Adrenal gland (tissue), 5 donors: ENCODE data around the gene ZNF558.

Experiments used
- POLR2A ChIP-seq, 2 donors: fragments of 450-650 bp; IDR thresholded peaks; one replicate each; pipeline ENCODE4 v1.6.1; 2017; ENCODE audit warnings: antibody characterized with exemption in 2 of 2, mild to moderate bottlenecking in 2 of 2, moderate library complexity in 1 of 2
- TF ChIP-seq, protein P1 (sequence below), 6 experiments: fragments of 450-650 bp in 4 of 6; fragments of 200-600 bp in 2 of 6; sonication (generic) in 1 of 6; IDR thresholded peaks; 1 replicate in 5 of 6; 2 replicates in 1 of 6; pipeline versions ENCODE4 v1.5.1 to v1.8.0; 2016 to 2021; ENCODE audit warnings: antibody characterized with exemption in 6 of 6, mild to moderate bottlenecking in 2 of 6, moderate library complexity in 1 of 6
- donor health status: DM: no; HTN: no; CAD: no.

DNA sequence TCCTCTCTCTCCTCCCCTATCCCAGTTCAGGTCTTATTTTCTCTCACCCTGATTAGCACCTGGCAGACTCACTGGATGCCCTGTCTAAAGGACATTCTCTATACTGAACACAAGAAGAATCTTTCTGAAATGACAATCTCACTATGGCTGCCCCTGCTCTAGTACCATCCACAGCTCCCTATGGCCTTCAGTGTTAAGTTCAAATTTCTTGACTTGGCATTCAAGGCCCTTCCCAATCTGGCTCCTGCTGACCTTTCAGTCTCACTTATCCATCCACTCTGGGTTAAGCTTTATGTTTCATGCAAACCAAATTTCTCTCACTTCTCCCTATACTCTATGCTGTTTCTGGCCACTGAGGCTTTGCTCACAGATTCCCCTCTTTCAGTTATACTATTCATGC lies 34.2 kb upstream of the ZNF558 start:
- TF ChIP-seq, protein P1, sequence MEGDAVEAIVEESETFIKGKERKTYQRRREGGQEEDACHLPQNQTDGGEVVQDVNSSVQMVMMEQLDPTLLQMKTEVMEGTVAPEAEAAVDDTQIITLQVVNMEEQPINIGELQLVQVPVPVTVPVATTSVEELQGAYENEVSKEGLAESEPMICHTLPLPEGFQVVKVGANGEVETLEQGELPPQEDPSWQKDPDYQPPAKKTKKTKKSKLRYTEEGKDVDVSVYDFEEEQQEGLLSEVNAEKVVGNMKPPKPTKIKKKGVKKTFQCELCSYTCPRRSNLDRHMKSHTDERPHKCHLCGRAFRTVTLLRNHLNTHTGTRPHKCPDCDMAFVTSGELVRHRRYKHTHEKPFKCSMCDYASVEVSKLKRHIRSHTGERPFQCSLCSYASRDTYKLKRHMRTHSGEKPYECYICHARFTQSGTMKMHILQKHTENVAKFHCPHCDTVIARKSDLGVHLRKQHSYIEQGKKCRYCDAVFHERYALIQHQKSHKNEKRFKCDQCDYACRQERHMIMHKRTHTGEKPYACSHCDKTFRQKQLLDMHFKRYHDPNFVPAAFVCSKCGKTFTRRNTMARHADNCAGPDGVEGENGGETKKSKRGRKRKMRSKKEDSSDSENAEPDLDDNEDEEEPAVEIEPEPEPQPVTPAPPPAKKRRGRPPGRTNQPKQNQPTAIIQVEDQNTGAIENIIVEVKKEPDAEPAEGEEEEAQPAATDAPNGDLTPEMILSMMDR (IDR thresholded peaks at IDR 0.05) = no peak
- no peak for TF ChIP-seq POLR2A (IDR thresholded peaks at IDR 0.05)
